ENCODE data around the gene MED31. TPM values are rescaled to one million over a fixed set of nuclear protein-coding genes. Genes with fewer than 3 reads are reported as not detected.
"Not testable (repeated sequence)": the region's sequence is repeated elsewhere in the genome, so short reads cannot be mapped to it uniquely, and the experiment has no call there.

The MED31 gene
- total RNA-seq, result 10 to 100 TPM; 17.7 to 24.5 TPM

DNA sequence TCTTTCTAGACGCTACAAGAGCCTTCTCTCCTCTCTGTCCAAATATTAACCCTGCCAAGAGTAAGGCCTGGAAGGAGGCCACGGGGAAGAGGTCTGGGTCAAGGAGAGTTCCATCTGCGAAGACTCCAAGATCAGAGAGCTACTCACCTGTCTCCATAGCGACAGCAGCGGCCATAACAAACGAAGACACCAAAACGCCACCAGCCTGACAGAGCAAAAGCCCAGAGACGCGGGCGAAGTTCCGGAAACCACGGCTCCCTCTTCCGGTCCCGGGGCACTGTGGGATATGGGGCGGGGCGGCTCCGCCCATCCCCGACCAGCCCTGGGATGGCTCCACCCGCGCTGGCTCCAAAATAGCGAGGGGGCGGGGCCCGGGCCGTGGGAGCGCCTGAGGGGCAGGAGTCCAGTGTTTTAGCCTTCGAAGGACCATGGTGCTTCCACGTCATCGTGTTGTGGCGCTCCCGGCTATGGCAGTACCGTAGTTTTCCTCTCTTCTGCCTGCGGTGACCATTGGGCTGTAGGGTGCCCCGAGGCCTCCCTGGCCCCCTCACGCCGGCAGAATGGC, at the start of gene MED31, which contains the start of gene C17orf100:
Gene MED31 (minus strand): TSS at position 252 of the 565 bp plus-strand sequence. CDS start 77 bp downstream, at position 175.
Gene C17orf100 (plus strand): TSS at position 409 of the 565 bp plus-strand sequence. CDS start 152 bp downstream, at position 561.
- ATAC-seq (peak; percentile 95), DNase-seq (peak; percentile 97)
- H3K4me3 Mint-ChIP-seq, result peak within 1 kb of the TSS; percentile 98
- H3K27me3 Mint-ChIP-seq, result peaks cover 2% of the 10 kb centered on the region
- peaks cover 35% of the 10 kb centered on the region for H3K36me3 Mint-ChIP-seq (ENCODE audit: low read depth)
- H3K9me3 Mint-ChIP-seq (ENCODE audit: low read depth), result no peaks in the 10 kb centered on the region
- H3K27ac Mint-ChIP-seq, result peak within 1 kb of the TSS; percentile 99
- ChIA-PET POLR2A (interaction anchor here (0.6 to 1.4 kb wide), 3 partner anchors 12 to 1069 kb away, joined by 3 to 4 read pairs (median 3); a partner anchor contains a TSS), CTCF (interaction anchor here (0.5 to 1.1 kb wide), 7 partner anchors 15 to 314 kb away, joined by 3 to 4 read pairs (median 3); no protein-coding TSS in a partner anchor)
- peaks cover 55% of the 10 kb centered on the region for H3K4me1 Mint-ChIP-seq
- intact Hi-C loops (cut with DNase I, micrococcal nuclease), result loop anchor here (1.0 to 5.0 kb wide), 9 partner anchors 11 to 1232 kb away; partner anchors contain the start of genes KIAA0753 (in 2 of the 2), RNASEK (in 2 of the 2), DERL2 (in 1 of the 2) and EIF5A (in 1 of the 2)

DNA sequence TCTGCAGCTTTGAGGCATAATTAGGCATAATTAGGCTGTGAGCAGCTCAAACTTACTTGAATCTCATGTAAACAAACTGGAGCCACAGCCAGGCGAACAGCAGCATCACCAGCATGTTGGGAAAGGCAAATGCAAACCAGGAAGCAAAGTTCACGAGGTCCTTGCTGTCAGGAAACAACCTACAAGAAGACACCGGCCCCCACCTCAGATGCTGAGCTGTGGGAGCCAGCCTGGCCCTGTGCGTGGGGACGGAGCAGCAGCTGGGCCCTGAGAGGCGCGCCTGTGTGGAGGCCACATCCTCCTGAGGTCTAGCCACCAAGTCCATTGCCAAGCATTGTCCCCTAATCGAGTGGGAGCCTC, 49.5 kb upstream of the MED31 start:
- ChIA-PET CTCF (interaction anchor here (0.6 to 1.8 kb wide), 3 partner anchors 226 to 1151 kb away, joined by 3 to 6 read pairs (median 3); no protein-coding TSS in a partner anchor), POLR2A (interaction anchor here (1.1 kb wide), 1 partner anchor 9 kb away, joined by 3 read pairs; no protein-coding TSS in a partner anchor)
- DNase-seq (no peak), ATAC-seq (no peak)
- Mint-ChIP-seq H3K27me3 (peaks cover 3% of the 10 kb centered on the region), H3K4me1 (no peaks in the 10 kb centered on the region), H3K36me3 (ENCODE audit: low read depth) (no peaks in the 10 kb centered on the region), H3K4me3 (no peak overlapping the region), H3K9me3 (ENCODE audit: low read depth) (no peaks in the 10 kb centered on the region), H3K27ac (no peak overlapping the region)
- intact Hi-C loops (cut with DNase I, micrococcal nuclease), result no loop called here

DNA sequence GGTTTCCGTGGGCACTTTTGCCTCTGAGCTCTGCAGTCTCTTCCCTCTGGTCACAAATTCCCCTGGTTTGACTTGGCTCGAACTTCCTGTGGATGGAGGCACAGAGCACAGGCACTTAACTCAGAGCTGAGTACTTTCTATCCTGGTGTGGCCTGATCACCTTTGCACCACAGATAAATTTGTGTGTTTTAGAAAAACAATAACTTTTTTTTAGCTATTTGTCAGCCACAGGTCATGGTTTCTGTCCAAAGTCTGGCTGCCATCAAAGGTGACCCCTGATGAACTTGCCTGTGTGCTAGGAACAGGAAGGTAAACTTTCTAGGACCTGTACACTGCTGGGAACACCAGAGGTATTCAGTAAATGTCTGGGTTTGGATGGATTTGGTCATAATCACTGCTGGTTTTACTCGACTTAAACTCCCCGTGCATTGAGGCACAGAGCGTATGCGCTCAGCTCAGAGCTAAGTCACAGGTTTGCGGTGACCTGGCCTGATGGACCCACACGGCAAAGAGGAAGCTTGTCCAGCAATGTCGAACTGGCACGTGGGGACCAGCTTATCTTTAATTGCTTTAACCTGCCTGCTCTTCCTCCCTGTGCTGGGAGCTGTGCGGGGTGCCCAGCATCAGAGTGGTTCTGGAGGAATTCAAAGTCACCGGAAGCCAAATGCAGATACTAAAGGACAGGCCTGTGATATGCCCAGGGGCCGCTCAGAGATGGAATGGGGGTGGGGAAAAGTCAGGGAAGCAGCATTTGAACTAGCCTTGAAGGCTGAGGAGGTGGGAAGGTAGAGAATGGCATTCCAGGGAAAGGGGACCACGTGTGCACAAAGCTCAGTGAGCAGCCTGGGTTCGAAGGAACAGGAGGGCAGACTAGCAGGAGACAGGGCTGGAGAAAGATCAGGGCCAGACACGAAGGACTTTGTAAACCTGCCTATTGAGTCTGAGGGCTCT, 48.9 kb upstream of the MED31 start:
- intact Hi-C loops (cut with DNase I, micrococcal nuclease), result no loop called here
- no peak for ATAC-seq
- CTCF ChIA-PET, result interaction anchor here (0.5 to 1.8 kb wide), 5 partner anchors 134 to 726 kb away, joined by 3 to 6 read pairs (median 3); no protein-coding TSS in a partner anchor

DNA sequence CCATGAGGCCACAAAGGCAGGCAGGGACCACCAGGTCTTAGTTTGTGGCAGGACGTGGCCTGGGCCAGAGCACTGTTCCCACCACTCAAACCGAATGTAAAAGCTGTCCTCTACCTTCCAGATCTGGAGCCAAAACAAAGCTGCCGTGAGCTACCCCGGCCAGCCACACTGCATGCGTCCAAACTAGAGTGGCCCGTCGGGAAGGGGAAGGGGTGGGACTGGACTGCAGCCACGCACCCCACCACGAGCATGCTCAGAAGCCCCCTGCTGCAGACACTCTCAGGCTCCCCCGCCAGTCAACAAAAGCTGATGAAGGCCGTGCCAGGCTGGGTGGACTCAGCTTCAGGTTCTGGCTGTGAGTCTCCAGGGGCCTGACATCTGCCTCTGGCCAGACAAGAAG, 46.6 kb upstream of the MED31 start:
- intact Hi-C loops (cut with DNase I, micrococcal nuclease), result no loop called here
- Mint-ChIP-seq H3K27me3 (peaks cover 8% of the 10 kb centered on the region), H3K27ac (no peak overlapping the region), H3K4me3 (no peak overlapping the region), H3K36me3 (ENCODE audit: low read depth) (no peaks in the 10 kb centered on the region), H3K9me3 (ENCODE audit: low read depth) (no peaks in the 10 kb centered on the region), H3K4me1 (no peaks in the 10 kb centered on the region)
- POLR2A ChIA-PET, result no interaction called here
- CTCF ChIA-PET, result no interaction called here
- no peak for ATAC-seq
- no peak for DNase-seq

More for the DNA sequence above, 48.9 kb upstream of the MED31 start:
- Mint-ChIP-seq H3K4me1 (no peaks in the 10 kb centered on the region), H3K4me3 (no peak overlapping the region), H3K9me3 (ENCODE audit: low read depth) (no peaks in the 10 kb centered on the region), H3K36me3 (ENCODE audit: low read depth) (no peaks in the 10 kb centered on the region), H3K27me3 (peaks cover 3% of the 10 kb centered on the region), H3K27ac (no peak overlapping the region)
- POLR2A ChIA-PET, result no interaction called here
- DNase-seq, result no peak

DNA sequence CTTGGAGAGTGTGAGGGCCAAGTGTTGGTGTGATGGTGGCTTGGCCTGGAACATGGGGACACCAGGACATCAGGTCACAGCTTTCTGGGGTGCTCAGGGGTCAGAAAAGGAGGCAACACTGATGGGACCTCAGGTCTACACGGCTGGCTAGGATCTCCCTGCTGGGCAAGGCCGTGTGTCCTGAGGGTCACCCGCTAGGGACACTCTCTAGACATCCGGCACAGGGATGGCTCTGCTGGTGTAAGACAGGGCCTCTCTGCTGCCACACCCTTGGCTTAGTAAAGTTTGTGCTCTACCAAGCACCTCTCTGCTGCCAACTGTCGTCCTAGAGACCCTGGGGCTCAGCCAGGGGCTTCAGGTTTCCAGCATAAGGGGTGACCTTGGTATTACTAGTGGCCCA, 45.5 kb upstream of the MED31 start:
- DNase-seq, result no peak
- Mint-ChIP-seq H3K36me3 (ENCODE audit: low read depth) (no peaks in the 10 kb centered on the region), H3K9me3 (ENCODE audit: low read depth) (no peaks in the 10 kb centered on the region), H3K4me3 (no peak overlapping the region), H3K4me1 (no peaks in the 10 kb centered on the region), H3K27me3 (peaks cover 11% of the 10 kb centered on the region), H3K27ac (no peak overlapping the region)
- intact Hi-C loops (cut with DNase I, micrococcal nuclease), result no loop called here
- no peak for ATAC-seq
- POLR2A ChIA-PET, result interaction anchor here (0.5 kb wide), 1 partner anchor 45 kb away, joined by 3 read pairs; no protein-coding TSS in a partner anchor
- CTCF ChIA-PET, result interaction anchor here (0.7 to 1.2 kb wide), 2 partner anchors 16 to 31 kb away, joined by 3 to 5 read pairs; partner anchors contain the start of gene SLC13A5

DNA sequence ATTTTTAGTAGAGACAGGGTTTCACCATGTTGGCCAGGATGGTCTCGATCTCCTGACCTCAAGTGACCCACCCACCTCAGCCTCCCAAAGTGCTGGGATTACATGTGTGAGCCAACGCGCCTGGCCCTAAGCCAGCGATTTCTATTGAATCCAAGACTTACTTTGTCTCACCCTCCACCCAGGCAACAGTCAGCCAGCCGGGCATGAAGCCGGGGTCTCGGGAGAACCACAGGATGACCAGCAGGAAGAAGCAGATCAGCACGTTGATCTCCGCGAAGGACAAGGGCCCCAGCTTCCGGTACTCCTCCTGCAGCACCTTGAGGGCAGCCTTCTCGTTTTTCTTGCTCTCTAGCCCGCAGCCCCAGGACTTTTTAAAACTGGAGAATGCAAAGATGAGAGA, 44.2 kb upstream of the MED31 start:
- no peak for ATAC-seq
- H3K36me3 Mint-ChIP-seq (ENCODE audit: low read depth), result no peaks in the 10 kb centered on the region
- H3K4me1 Mint-ChIP-seq, result no peaks in the 10 kb centered on the region
- H3K27me3 Mint-ChIP-seq, result peaks cover 18% of the 10 kb centered on the region
- no peak overlapping the region for H3K27ac Mint-ChIP-seq
- H3K9me3 Mint-ChIP-seq (ENCODE audit: low read depth), result no peaks in the 10 kb centered on the region
- H3K4me3 Mint-ChIP-seq, result no peak overlapping the region
- DNase-seq, result no peak
- CTCF ChIA-PET, result interaction anchor here (1.3 kb wide), 1 partner anchor 17 kb away, joined by 4 read pairs; the partner anchor contains the start of gene SLC13A5
- intact Hi-C loops (cut with DNase I, micrococcal nuclease), result no loop called here
- POLR2A ChIA-PET, result no interaction called here

DNA sequence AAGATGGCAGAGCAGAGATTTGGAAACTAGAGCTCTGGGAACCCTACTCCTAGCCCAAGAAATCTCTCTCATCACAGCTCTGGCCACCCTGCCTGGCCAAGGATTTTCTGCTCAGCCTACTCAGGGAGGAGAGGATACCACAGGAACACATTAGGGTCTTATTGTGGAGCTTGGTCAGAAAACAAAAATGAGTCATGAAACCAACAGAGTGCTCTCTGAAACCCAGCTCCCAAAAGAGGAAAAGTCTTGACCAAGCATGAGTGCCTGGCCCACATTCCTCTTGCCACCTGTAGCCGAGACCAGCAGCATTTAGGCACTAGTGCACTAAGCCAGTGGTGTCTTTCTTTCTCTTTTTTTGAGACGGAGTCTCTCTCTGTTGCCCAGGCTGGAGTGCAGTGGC, 43.6 kb upstream of the MED31 start:
- intact Hi-C loops (cut with DNase I, micrococcal nuclease), result no loop called here
- DNase-seq (no peak), ATAC-seq (no peak)
- Mint-ChIP-seq H3K27ac (no peak overlapping the region), H3K27me3 (peaks cover 20% of the 10 kb centered on the region), H3K9me3 (ENCODE audit: low read depth) (no peaks in the 10 kb centered on the region), H3K4me3 (no peak overlapping the region), H3K36me3 (ENCODE audit: low read depth) (no peaks in the 10 kb centered on the region), H3K4me1 (no peaks in the 10 kb centered on the region)
- ChIA-PET POLR2A (no interaction called here), CTCF (interaction anchor here (1.3 kb wide), 1 partner anchor 18 kb away, joined by 4 read pairs; the partner anchor contains the start of gene SLC13A5)

DNA sequence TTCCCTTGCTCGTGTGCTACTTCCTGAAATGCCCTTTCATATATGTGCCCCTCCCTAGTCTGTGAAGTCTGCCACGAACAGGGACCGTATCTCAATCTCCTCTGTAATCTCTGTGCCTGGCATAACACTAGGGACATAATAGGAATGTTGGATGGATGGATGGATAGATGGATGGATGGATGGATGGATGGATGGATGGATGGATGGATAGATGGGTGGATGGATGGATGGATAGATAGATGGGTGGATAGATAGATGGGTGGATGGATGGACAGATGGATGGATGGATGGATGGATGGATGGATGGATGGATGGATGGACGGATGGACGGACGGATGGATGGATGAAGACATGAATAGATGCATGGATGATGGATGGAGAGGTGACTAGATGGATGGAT, 40.6 kb upstream of the MED31 start:
- H3K27ac Mint-ChIP-seq; ATAC-seq; H3K36me3 Mint-ChIP-seq (ENCODE audit: low read depth); H3K4me1 Mint-ChIP-seq; H3K4me3 Mint-ChIP-seq; H3K9me3 Mint-ChIP-seq (ENCODE audit: low read depth); intact Hi-C loops (cut with DNase I, micrococcal nuclease); DNase-seq: not testable (repeated sequence)
- peaks cover 28% of the 10 kb centered on the region for H3K27me3 Mint-ChIP-seq
- POLR2A ChIA-PET, result interaction anchor here (0.7 kb wide), 1 partner anchor 9 kb away, joined by 3 read pairs; no protein-coding TSS in a partner anchor
- CTCF ChIA-PET, result interaction anchor here (1.0 kb wide), 1 partner anchor 152 kb away, joined by 3 read pairs; no protein-coding TSS in a partner anchor

DNA sequence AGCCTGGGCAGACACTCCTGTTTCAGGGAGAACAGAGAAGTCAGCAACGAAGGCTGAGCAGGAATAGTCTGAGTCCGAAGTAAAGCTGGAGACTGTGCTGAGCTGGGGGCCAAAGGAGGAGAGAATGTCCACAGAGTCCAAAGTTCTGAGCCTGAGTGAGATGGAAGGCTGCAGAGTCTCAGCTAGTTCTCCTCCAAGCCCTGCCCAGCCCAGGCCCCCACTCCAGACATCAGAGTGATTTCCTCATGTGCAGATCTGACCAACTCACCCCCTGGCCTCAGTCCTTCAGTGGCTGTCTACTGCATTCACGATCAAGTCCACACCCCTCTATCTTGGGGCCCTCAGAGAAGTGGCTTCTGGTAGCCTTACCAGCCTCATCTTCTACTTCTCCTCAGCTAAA, 40.1 kb upstream of the MED31 start:
- H3K36me3 Mint-ChIP-seq (ENCODE audit: low read depth), result no peaks in the 10 kb centered on the region
- intact Hi-C loops (cut with DNase I, micrococcal nuclease), result no loop called here
- no peaks in the 10 kb centered on the region for H3K4me1 Mint-ChIP-seq
- no peaks in the 10 kb centered on the region for H3K9me3 Mint-ChIP-seq (ENCODE audit: low read depth)
- H3K4me3 Mint-ChIP-seq, result no peak overlapping the region
- POLR2A ChIA-PET, result no interaction called here
- H3K27ac Mint-ChIP-seq, result no peak overlapping the region
- DNase-seq (no peak), ATAC-seq (no peak)
- peaks cover 30% of the 10 kb centered on the region for H3K27me3 Mint-ChIP-seq
- CTCF ChIA-PET, result interaction anchor here (1.0 kb wide), 1 partner anchor 152 kb away, joined by 3 read pairs; no protein-coding TSS in a partner anchor

DNA sequence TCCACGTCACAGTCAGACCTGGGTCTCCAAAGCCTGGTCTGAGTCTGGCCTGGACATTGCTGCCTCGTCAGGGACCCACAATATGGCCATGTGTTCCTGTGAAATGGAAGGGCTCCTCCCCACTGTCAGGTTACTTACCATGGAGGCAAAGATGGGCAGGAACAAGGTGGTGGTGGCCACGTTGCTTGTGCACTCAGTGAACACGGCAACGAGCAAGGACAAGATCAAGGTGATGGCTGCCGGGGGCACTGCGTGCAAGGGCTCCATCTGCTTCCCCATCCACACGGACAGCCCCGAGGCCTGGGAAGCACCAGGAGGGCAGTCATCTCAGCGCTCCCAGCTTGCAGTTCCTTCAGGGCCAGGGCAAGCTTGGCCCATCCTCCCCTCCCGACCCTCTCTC, 39.2 kb upstream of the MED31 start:
- ATAC-seq (no peak), DNase-seq (no peak)
- POLR2A ChIA-PET, result no interaction called here
- Mint-ChIP-seq H3K4me3 (no peak overlapping the region), H3K36me3 (ENCODE audit: low read depth) (no peaks in the 10 kb centered on the region), H3K4me1 (no peaks in the 10 kb centered on the region), H3K27me3 (peaks cover 29% of the 10 kb centered on the region), H3K9me3 (ENCODE audit: low read depth) (no peaks in the 10 kb centered on the region), H3K27ac (no peak overlapping the region)
- CTCF ChIA-PET, result no interaction called here
- intact Hi-C loops (cut with DNase I, micrococcal nuclease), result no loop called here

DNA sequence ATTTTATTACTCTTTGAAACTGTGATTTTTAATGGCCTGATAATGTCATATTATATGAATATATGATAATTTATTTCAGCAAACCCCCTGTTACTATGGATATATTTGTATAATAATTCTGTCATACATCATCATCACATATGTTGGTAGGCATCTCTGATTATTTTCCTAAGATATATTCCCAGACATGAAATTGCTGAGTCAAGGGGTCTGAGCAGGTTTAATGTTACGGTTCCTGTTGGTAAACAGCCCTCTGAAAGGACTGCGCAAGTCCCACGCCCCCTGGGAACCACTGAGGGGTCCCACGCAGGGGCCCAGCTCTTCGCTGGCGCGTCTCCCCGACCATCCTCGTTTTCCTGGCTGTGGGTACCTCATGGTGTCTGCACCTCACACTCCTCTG, 37.5 kb upstream of the MED31 start:
- ChIA-PET CTCF (no interaction called here), POLR2A (no interaction called here)
- no peaks in the 10 kb centered on the region for H3K36me3 Mint-ChIP-seq (ENCODE audit: low read depth)
- intact Hi-C loops (cut with DNase I, micrococcal nuclease), result no loop called here
- no peaks in the 10 kb centered on the region for H3K4me1 Mint-ChIP-seq
- no peak overlapping the region for H3K27ac Mint-ChIP-seq
- peaks cover 27% of the 10 kb centered on the region for H3K27me3 Mint-ChIP-seq
- no peaks in the 10 kb centered on the region for H3K9me3 Mint-ChIP-seq (ENCODE audit: low read depth)
- no peak overlapping the region for H3K4me3 Mint-ChIP-seq
- no peak for ATAC-seq
- DNase-seq, result no peak
